ENCODE data around the gene FBXW7.

Gene FBXW7

DNA sequence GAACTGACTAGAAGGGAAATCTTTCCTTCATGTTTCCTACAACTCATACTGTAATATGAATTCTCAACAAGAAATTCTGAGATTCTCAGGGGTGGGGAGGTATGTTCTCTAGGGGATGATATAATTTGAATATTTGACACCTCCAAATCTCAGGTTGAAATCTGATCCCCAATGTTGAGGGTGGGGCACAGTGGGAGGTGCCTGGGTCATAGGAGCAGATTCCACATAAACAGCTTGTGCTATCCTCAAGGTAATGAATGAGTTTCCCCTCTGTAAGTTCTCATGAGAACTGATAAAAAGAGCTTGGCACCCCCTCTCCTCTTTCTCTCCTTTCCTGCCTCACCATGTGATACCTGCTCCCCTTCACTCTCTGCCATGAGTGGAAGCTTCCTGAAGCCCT, 21.5 kb downstream of the FBXW7 start:
- in situ Hi-C loops (cut with MboI; ENCODE audit: low sequenced_read_pairs) = no loop called here

DNA sequence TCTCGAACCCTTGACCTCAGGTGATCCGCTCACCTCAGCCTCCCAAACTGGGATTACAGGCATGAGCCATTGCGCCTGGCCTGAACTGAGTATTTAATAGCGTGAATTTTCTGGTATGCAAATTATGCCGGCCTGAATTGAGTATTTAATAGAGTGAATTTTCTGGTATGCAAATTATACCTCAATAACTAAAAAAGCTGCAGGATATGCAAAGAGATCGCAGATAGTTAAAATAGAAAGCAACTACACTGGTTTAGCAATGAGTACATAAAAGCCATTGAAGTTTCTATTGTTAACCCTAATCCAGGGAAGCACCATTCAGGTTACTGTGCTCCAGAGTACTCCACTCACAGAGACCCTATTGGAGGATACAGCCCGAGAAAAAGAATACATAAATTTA, 22.8 kb downstream of the FBXW7 start:
- in situ Hi-C loops (cut with MboI; ENCODE audit: low sequenced_read_pairs) = no loop called here

DNA sequence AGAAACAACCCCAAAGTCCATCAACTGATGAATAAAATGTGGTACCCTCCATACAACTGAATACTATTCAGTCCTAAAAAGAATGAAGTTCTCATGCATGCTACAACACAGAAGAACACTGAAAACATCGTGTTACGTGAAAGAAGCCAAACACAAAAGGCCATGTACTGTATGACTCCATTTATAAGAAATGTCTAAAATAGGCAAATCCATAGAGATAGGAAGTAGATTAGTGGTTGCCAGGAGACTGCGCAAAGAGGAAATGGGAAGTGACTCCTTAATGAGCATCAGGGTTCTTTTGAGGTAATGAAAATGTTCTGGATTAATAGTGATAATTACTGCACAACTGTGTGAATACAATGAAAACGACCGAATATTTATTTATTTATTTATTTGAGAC, 23.4 kb downstream of the FBXW7 start:
- in situ Hi-C loops (cut with MboI; ENCODE audit: low sequenced_read_pairs) = no loop called here

DNA sequence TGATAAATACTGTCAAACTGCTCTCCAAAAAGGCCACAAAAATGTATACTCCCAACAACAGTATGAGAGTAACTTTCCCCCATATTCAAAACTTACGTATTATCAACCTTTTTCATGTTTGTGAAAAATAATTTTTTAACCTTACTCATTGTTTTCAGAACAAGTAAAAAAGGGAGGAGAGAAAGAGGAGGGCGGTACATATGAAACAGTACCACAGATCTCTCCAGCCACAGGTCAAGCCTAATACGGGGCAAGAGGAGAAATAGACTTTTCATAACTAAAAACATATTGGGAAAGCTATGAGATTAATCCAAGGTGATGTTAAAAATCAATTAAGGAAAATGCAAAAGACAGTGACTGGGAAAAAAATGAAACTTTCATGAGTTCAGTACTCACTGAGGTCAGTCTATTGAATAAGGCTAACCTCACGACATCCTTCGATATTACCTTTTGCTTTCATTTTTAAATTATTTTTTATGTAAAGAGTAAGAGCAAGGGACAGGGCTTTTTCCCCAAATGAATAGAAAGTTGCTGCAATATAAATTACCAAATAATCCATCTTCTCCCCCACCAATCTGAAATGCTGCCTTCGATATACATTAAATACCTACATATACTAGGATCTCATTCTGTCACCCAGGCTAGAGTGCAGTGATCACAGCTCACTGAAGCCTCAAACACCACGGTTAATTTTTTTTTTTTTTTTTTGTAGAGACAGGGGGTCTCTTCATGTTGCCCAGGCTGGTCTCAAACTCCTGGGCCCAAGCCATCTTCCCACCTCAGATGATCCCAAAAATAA, 25.3 kb downstream of the FBXW7 start:
- in situ Hi-C loops (cut with MboI; ENCODE audit: low sequenced_read_pairs) = no loop called here

DNA sequence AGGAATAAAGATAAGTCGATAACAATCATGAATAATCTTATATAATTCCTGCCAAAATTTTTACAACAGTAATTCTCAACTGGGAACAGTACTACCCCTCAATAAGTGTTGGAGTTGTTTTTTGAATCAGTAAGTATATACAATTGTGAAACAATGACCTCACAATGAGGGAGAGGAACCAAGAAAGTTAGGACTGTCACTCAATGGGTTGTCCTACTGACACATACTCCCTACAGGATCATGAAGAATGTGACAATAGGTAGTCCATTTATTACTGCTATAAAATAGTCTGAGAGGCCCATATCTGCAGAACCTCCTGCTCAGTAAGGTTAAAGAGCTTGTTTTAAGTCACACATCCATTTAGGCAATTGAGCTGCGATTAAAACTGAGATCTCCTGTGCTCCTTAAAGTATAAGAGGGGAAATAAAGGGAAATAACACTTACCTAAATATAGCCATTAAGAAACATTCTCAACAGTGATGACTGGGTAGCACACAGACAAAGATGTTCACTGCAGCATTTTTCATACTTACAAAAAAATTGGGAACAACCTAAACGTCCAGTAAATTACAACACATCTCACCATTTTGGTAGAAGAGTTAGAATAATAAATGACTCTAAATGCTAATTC, 26.2 kb downstream of the FBXW7 start:
- in situ Hi-C loops (cut with MboI; ENCODE audit: low sequenced_read_pairs) = no loop called here

- in situ Hi-C loops (cut with MboI; ENCODE audit: low sequenced_read_pairs) = no loop called here
Observed at GRCh38 chr4:152508818-152509217, 27.1 kb downstream of the FBXW7 start.

DNA sequence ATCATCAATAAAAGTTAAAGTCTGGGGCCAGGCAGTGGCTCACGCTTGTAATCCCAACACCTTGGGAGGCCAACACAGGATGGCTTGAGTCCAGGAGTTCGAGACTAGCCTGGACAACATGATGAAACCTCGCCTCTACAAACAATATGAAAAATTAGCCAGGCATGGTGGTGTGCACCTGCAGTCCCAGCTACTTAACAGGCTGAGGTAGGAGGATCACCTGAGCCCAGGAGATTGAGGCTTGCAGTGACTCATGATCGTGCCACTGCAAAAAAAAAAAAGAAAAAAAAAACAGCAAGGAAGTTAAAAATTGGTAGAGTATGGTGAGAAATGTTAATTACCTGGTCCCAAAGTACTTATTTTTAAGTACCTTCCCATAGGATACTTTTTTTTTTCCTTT, 27.5 kb downstream of the FBXW7 start:
- in situ Hi-C loops (cut with MboI; ENCODE audit: low sequenced_read_pairs) = no loop called here

DNA sequence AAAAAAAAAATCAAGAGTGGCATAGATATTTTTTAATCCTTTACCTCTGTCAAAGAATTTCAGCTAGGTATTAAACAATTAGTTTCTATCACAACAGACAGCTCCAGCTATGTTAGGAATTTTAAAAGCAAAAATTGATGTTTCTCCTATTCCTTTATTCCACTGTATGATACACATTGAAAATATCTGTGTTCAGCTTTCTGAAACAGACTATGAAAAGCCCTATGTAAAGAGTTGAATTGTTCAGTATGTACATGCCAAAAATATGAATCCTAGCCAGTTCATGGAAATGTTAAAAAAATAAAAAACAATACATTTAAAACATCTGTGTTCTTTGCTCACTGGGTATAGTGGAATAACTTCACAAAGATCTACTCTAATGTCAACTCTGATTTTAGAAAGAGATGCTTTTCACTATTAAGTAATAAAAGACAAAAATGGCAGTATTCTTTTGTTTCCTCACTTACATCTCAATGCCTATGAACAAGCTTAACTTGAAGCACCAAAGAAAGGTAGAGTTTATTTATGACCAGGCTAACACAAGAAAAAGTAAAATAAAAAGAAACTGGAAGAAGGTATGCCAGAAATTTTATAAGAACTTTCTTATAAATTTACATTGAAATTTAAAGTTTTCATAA, 32.1 kb downstream of the FBXW7 start:
- in situ Hi-C loops (cut with MboI; ENCODE audit: low sequenced_read_pairs) = no loop called here

- in situ Hi-C loops (cut with MboI; ENCODE audit: low sequenced_read_pairs) = no loop called here
Observed at GRCh38 chr4:152501846-152502536, 33.9 kb downstream of the FBXW7 start.

DNA sequence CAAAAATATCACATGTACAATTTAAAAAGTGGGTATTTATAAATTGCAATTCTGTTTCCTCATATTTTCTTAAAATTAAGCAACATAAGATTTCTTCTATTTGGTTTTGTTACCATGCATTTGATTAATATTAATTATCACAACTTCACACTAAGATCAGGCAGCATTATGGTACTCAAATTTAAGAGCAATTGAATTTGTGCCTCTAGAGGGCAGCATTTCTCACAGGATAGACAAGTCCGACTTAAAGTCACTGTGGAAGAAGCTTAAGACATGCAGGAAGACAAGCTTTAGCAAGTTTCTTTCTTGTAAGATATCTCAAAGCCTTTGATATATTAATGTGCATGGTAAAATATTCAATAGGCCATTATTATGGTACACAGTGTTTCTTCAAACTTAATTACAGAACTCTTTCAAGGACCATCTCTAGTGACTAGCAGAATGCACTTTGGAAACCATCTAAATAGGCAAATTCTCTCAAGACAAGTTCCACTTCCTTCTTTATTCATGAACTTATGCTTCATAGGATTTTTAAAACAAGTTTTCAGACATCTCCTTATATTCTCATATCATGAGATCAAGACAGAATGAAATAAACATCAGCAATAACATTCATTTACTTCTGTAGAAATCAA, 35.0 kb downstream of the FBXW7 start:
- in situ Hi-C loops (cut with MboI; ENCODE audit: low sequenced_read_pairs) = no loop called here

DNA sequence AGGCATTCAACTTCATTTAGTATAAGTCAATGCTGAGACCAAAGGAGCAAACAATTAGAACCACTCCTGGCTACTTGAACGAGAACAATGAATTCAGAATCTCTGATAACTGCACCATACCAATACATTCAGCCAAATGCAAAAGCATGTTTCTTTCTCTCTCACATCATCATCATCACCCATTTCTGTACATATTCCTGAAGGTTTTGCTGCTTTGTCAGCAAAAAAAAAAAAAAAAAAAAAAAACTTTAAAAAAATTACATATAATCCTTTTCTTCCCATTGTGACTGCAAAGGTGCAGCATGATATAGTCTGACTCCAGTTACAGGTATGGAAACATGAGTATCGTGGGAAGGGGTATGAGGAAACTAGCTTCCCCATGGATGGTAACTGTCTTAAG, 35.6 kb downstream of the FBXW7 start:
- in situ Hi-C loops (cut with MboI; ENCODE audit: low sequenced_read_pairs) = no loop called here

GRCh38 chr4:152499344-152499743, 36.5 kb downstream of the FBXW7 start:
- in situ Hi-C loops (cut with MboI; ENCODE audit: low sequenced_read_pairs) = no loop called here

DNA sequence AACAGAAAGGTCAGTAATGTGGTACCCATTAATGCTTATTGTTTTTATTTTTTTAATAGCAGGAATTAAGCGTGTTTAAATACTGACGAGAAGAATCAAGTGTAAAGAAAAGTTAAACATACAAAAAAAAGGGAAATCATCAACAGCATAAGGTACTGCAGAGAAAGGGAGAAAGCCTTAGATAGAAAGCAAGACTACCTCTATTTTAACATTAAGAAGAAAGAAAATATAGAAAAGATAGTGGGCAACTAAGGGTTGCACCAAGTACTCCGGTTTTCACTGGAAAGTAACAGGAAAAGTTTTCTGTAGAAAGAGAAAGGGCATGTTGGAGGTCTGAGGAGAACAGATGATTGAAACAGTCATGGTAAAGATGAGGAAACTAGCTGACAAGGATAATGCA, 41.9 kb downstream of the FBXW7 start:
- in situ Hi-C loops (cut with MboI; ENCODE audit: low sequenced_read_pairs) = no loop called here

GRCh38 chr4:152488246-152488645, 47.6 kb downstream of the FBXW7 start:
- in situ Hi-C loops (cut with MboI; ENCODE audit: low sequenced_read_pairs) = no loop called here

DNA sequence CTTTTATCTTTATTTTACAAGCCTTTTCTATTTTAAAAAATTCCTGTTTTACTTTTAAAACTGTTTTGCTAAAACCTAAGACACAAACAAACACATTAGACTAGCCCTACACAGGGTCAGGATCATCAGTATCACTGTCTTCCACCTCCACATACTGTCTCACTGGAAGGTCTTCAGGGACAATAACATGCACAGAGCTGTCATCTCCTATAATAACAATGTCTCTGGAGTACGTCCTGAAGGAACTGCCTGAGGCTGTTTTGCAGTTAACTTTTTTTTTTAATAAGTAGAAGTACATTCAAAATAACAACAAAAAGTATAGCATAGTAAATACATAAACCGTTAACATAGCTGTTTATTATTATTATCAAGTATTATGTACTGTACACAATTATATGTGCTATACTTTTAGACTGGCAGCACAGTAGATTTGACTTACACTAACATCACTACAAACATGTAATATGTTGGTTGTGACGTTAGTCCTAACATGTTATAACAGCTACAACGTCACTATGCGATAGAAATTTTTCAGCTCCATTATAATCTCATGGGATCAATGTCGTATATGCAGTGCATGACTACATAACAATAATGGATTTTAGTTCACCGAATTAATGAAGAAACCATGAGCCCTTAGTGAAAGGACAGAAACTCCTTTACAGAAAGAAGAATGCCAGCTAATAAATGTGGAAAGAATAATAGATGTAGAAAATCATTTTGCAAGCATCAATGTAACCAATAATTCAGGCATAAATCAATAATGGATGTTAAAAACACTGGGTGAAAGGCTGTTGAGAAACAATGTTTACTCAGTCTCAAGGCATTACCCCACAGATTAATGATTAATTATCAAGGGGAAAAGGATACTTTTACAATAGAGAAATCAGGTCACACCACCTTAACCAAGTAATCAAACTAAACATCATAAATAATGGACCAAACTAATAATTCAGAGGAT, 49.2 kb downstream of the FBXW7 start:
- in situ Hi-C loops (cut with MboI; ENCODE audit: low sequenced_read_pairs) = no loop called here

- in situ Hi-C loops (cut with MboI; ENCODE audit: low sequenced_read_pairs) = no loop called here
Observed at GRCh38 chr4:152485726-152486276, 50.1 kb downstream of the FBXW7 start.

DNA sequence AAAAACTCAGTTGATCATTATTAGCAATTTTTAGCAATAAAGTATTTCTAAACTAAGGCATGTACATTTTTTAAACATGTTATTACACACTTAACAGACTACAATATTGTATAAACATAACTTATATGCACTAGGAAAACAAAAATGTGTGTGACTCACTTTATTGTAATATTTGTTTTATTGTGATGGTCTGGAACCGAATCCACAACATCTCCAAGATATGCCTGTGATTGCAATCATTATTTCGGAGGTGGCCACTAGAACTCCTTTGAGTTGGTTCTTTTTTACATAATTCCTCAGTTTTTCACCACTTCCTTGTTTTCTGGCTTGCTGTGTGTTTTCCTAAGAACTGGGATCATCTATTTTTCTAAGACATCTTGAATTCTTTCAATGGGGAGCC, 53.7 kb downstream of the FBXW7 start:
- in situ Hi-C loops (cut with MboI; ENCODE audit: low sequenced_read_pairs) = no loop called here

- in situ Hi-C loops (cut with MboI; ENCODE audit: low sequenced_read_pairs) = no loop called here
Observed at GRCh38 chr4:152480901-152481300, 55.0 kb downstream of the FBXW7 start.

GRCh38 chr4:152480326-152480725, 55.6 kb downstream of the FBXW7 start:
- in situ Hi-C loops (cut with MboI; ENCODE audit: low sequenced_read_pairs) = no loop called here

Data from hTERT RPE-1 (cell line).